ENCODE results near the gene PTGFR.
A peak's percentile ranks its signal among the peaks of the same experiment; 100 is the strongest.

PTGFR gene

GRCh38 chr1:78475888-78476610 is 14.7 kb upstream of the PTGFR start:
- intact Hi-C loops (cut with DNase I; ENCODE audit: low total_unique reads): no loop called here
- no peaks in the 10 kb centered on the region for H3K27me3 ChIP-seq
- H3K36me3 ChIP-seq: no peaks in the 10 kb centered on the region
- no peaks in the 10 kb centered on the region for H3K9me3 ChIP-seq
- TF ChIP-seq CTCF (IDR thresholded peaks at IDR 0.05): no peak
- H3K27ac ChIP-seq: no peak overlapping the region
- H3K4me3 ChIP-seq: no peak overlapping the region
- H3K4me1 ChIP-seq: no peaks in the 10 kb centered on the region
- DNase-seq: no peak

- intact Hi-C loops (cut with DNase I; ENCODE audit: low total_unique reads): no loop called here
- Histone ChIP-seq H3K4me1 (no peaks in the 10 kb centered on the region), H3K4me3 (no peak overlapping the region), H3K36me3 (no peaks in the 10 kb centered on the region), H3K27ac (no peak overlapping the region), H3K27me3 (peaks cover 0 to 4% of the 10 kb centered on the region in 2 donors), H3K9me3 (no peaks in the 10 kb centered on the region)
- DNase-seq: no peak
- TF ChIP-seq CTCF (IDR thresholded peaks at IDR 0.05): no peak
Observed at GRCh38 chr1:78483903-78484302, 6.9 kb upstream of the PTGFR start.

- no peak for TF ChIP-seq CTCF (IDR thresholded peaks at IDR 0.05)
- Histone ChIP-seq H3K36me3 (no peaks in the 10 kb centered on the region), H3K27ac (peak overlapping the region; percentile 66 to 81), H3K4me3 (peak overlapping the region; percentile 57), H3K9me3 (no peaks in the 10 kb centered on the region), H3K4me1 (peaks cover 0 to 14% (median 9%) of the 10 kb centered on the region in 4 donors), H3K27me3 (no peaks in the 10 kb centered on the region)
- DNase-seq: peak; percentile 67 to 79
- intact Hi-C loops (cut with DNase I; ENCODE audit: low total_unique reads): no loop called here
Observed at GRCh38 chr1:78491451-78492071, 787 bp downstream of the PTGFR start.

- Histone ChIP-seq H3K9me3 (no peaks in the 10 kb centered on the region), H3K4me1 (peaks cover 0 to 14% (median 9%) of the 10 kb centered on the region in 4 donors), H3K4me3 (peak overlapping the region; percentile 57), H3K27me3 (no peaks in the 10 kb centered on the region), H3K36me3 (no peaks in the 10 kb centered on the region), H3K27ac (peak overlapping the region; percentile 6 to 81)
- TF ChIP-seq CTCF (IDR thresholded peaks at IDR 0.05): no peak
- intact Hi-C loops (cut with DNase I; ENCODE audit: low total_unique reads): no loop called here
- peak; percentile 65 to 77 for DNase-seq
Observed at GRCh38 chr1:78492386-78492950, 1.7 kb downstream of the PTGFR start.

- peaks cover 0 to 14% (median 9%) of the 10 kb centered on the region in 4 donors for H3K4me1 ChIP-seq
- intact Hi-C loops (cut with DNase I; ENCODE audit: low total_unique reads): no loop called here
- no peaks in the 10 kb centered on the region for H3K27me3 ChIP-seq
- H3K27ac ChIP-seq: peak overlapping the region in 1 of 2 donors; percentile 81
- no peaks in the 10 kb centered on the region for H3K36me3 ChIP-seq
- no peaks in the 10 kb centered on the region for H3K9me3 ChIP-seq
- no peak for TF ChIP-seq CTCF (IDR thresholded peaks at IDR 0.05)
- peak overlapping the region; percentile 2 to 57 for H3K4me3 ChIP-seq
- no peak for DNase-seq
Observed at GRCh38 chr1:78493451-78493850, 2.7 kb downstream of the PTGFR start.
